ENCODE data around the gene ARID1B.

Gene ARID1B

GRCh38 chr6:157236040-157236725, 459.0 kb downstream of the ARID1B start:
- no peaks in the 10 kb centered on the region for H3K36me3 ChIP-seq (replicated peaks)
- peaks cover 13% of the 10 kb centered on the region for H3K4me1 ChIP-seq
- no peaks in the 10 kb centered on the region for H3K27me3 ChIP-seq (ENCODE audit: low read depth)
- DNase-seq (ENCODE audit: low spot score in 2 of 2) = no peak
- in situ Hi-C loops (cut with MboI; ENCODE audit: low sequenced_read_pairs) = no loop called here
- H3K9me3 ChIP-seq = no peaks in the 10 kb centered on the region
- no peak overlapping the region for H3K4me3 ChIP-seq

GRCh38 chr6:157238346-157238745, 461.2 kb downstream of the ARID1B start:
- H3K4me3 ChIP-seq = no peak overlapping the region
- H3K9me3 ChIP-seq = no peaks in the 10 kb centered on the region
- DNase-seq (ENCODE audit: low spot score in 2 of 2) = no peak
- H3K4me1 ChIP-seq = peaks cover 13% of the 10 kb centered on the region
- no peaks in the 10 kb centered on the region for H3K36me3 ChIP-seq (replicated peaks)
- in situ Hi-C loops (cut with MboI; ENCODE audit: low sequenced_read_pairs) = no loop called here
- no peaks in the 10 kb centered on the region for H3K27me3 ChIP-seq (ENCODE audit: low read depth)

- H3K27me3 ChIP-seq (ENCODE audit: low read depth) = no peaks in the 10 kb centered on the region
- H3K4me3 ChIP-seq = no peak overlapping the region
- no peaks in the 10 kb centered on the region for H3K9me3 ChIP-seq
- no peak for DNase-seq (ENCODE audit: low spot score in 2 of 2)
- no peaks in the 10 kb centered on the region for H3K36me3 ChIP-seq (replicated peaks)
- in situ Hi-C loops (cut with MboI; ENCODE audit: low sequenced_read_pairs) = no loop called here
- peaks cover 13% of the 10 kb centered on the region for H3K4me1 ChIP-seq
Measured at GRCh38 chr6:157239148-157239547, 462.0 kb downstream of the ARID1B start.

- H3K4me3 ChIP-seq = no peak overlapping the region
Measured at GRCh38 chr6:157239671-157240058, 462.5 kb downstream of the ARID1B start.

GRCh38 chr6:157240059-157240959, 463.1 kb downstream of the ARID1B start:
- Histone ChIP-seq H3K9me3 (no peaks in the 10 kb centered on the region), H3K4me3 (no peak overlapping the region; the same call in 1 of the 2 replicates), H3K27me3 (ENCODE audit: low read depth) (no peaks in the 10 kb centered on the region), H3K36me3 (replicated peaks) (no peaks in the 10 kb centered on the region), H3K4me1 (peaks cover 16% of the 10 kb centered on the region)
- DNase-seq (ENCODE audit: low spot score in 2 of 2) = peak; percentile 61 to 75
- in situ Hi-C loops (cut with MboI; ENCODE audit: low sequenced_read_pairs) = no loop called here

More at GRCh38 chr6:157239671-157240058, 462.5 kb downstream of the ARID1B start:
- Histone ChIP-seq H3K9me3 (no peaks in the 10 kb centered on the region), H3K36me3 (replicated peaks) (no peaks in the 10 kb centered on the region), H3K4me1 (peaks cover 16% of the 10 kb centered on the region), H3K27me3 (ENCODE audit: low read depth) (no peaks in the 10 kb centered on the region)
- DNase-seq (ENCODE audit: low spot score in 2 of 2) = no peak
- in situ Hi-C loops (cut with MboI; ENCODE audit: low sequenced_read_pairs) = no loop called here

GRCh38 chr6:157240960-157241311, 463.8 kb downstream of the ARID1B start:
- Histone ChIP-seq H3K4me3 (no peak overlapping the region), H3K27me3 (ENCODE audit: low read depth) (no peaks in the 10 kb centered on the region), H3K9me3 (no peaks in the 10 kb centered on the region), H3K36me3 (replicated peaks) (no peaks in the 10 kb centered on the region), H3K4me1 (peaks cover 16% of the 10 kb centered on the region)
- in situ Hi-C loops (cut with MboI; ENCODE audit: low sequenced_read_pairs) = no loop called here
- no peak for DNase-seq (ENCODE audit: low spot score in 2 of 2)

- Histone ChIP-seq H3K4me3 (no peak overlapping the region), H3K27me3 (ENCODE audit: low read depth) (no peaks in the 10 kb centered on the region), H3K36me3 (replicated peaks) (no peaks in the 10 kb centered on the region), H3K9me3 (no peaks in the 10 kb centered on the region), H3K4me1 (peaks cover 16% of the 10 kb centered on the region)
- DNase-seq (ENCODE audit: low spot score in 2 of 2) = no peak
- in situ Hi-C loops (cut with MboI; ENCODE audit: low sequenced_read_pairs) = no loop called here
Measured at GRCh38 chr6:157242791-157243190, 465.6 kb downstream of the ARID1B start.

GRCh38 chr6:157244175-157244574, 467.0 kb downstream of the ARID1B start:
- in situ Hi-C loops (cut with MboI; ENCODE audit: low sequenced_read_pairs) = no loop called here
- no peaks in the 10 kb centered on the region for H3K27me3 ChIP-seq (ENCODE audit: low read depth)
- H3K9me3 ChIP-seq = no peaks in the 10 kb centered on the region; the same call in 1 of the 2 replicates
- DNase-seq (ENCODE audit: low spot score in 2 of 2) = no peak
- peaks cover 16% of the 10 kb centered on the region for H3K4me1 ChIP-seq
- H3K4me3 ChIP-seq = no peak overlapping the region
- H3K36me3 ChIP-seq (replicated peaks) = no peaks in the 10 kb centered on the region

- DNase-seq (ENCODE audit: low spot score in 2 of 2) = no peak
- no peaks in the 10 kb centered on the region; the same call in 1 of the 2 replicates for H3K9me3 ChIP-seq
- H3K4me1 ChIP-seq = peaks cover 15% of the 10 kb centered on the region
- no peaks in the 10 kb centered on the region for H3K36me3 ChIP-seq (replicated peaks)
- H3K4me3 ChIP-seq = no peak overlapping the region
- H3K27me3 ChIP-seq (ENCODE audit: low read depth) = no peaks in the 10 kb centered on the region
- in situ Hi-C loops (cut with MboI; ENCODE audit: low sequenced_read_pairs) = no loop called here
Measured at GRCh38 chr6:157244780-157245179, 467.6 kb downstream of the ARID1B start.

- no peaks in the 10 kb centered on the region for H3K36me3 ChIP-seq (replicated peaks)
- no peak for DNase-seq (ENCODE audit: low spot score in 2 of 2)
- no peaks in the 10 kb centered on the region for H3K27me3 ChIP-seq (ENCODE audit: low read depth)
- H3K9me3 ChIP-seq = no peaks in the 10 kb centered on the region; the same call in 1 of the 2 replicates
- no peak overlapping the region for H3K4me3 ChIP-seq
- H3K4me1 ChIP-seq = peaks cover 9% of the 10 kb centered on the region
- in situ Hi-C loops (cut with MboI; ENCODE audit: low sequenced_read_pairs) = no loop called here
Measured at GRCh38 chr6:157245436-157245835, 468.3 kb downstream of the ARID1B start.

GRCh38 chr6:157246048-157246630, 469.0 kb downstream of the ARID1B start:
- H3K27me3 ChIP-seq (ENCODE audit: low read depth) = no peaks in the 10 kb centered on the region
- H3K36me3 ChIP-seq (replicated peaks) = no peaks in the 10 kb centered on the region
- H3K9me3 ChIP-seq = no peaks in the 10 kb centered on the region; the same call in 1 of the 2 replicates
- H3K4me1 ChIP-seq = peaks cover 3% of the 10 kb centered on the region; the same call in 1 of the 2 replicates
- in situ Hi-C loops (cut with MboI; ENCODE audit: low sequenced_read_pairs) = no loop called here
- no peak for DNase-seq (ENCODE audit: low spot score in 2 of 2)
- no peak overlapping the region for H3K4me3 ChIP-seq

GRCh38 chr6:157246771-157247484, 469.8 kb downstream of the ARID1B start:
- Histone ChIP-seq H3K9me3 (no peaks in the 10 kb centered on the region; the same call in 1 of the 2 replicates), H3K36me3 (replicated peaks) (no peaks in the 10 kb centered on the region), H3K27me3 (ENCODE audit: low read depth) (no peaks in the 10 kb centered on the region), H3K4me1 (peaks cover 3% of the 10 kb centered on the region; the same call in 1 of the 2 replicates), H3K4me3 (no peak overlapping the region)
- no peak for DNase-seq (ENCODE audit: low spot score in 2 of 2)
- in situ Hi-C loops (cut with MboI; ENCODE audit: low sequenced_read_pairs) = no loop called here

GRCh38 chr6:157248264-157248663, 471.1 kb downstream of the ARID1B start:
- Histone ChIP-seq H3K9me3 (no peaks in the 10 kb centered on the region; the same call in 1 of the 2 replicates), H3K36me3 (replicated peaks) (no peaks in the 10 kb centered on the region), H3K4me1 (peaks cover 3% of the 10 kb centered on the region; the same call in 1 of the 2 replicates), H3K4me3 (no peak overlapping the region), H3K27me3 (ENCODE audit: low read depth) (no peaks in the 10 kb centered on the region)
- no peak for DNase-seq (ENCODE audit: low spot score in 2 of 2)
- in situ Hi-C loops (cut with MboI; ENCODE audit: low sequenced_read_pairs) = no loop called here

All from HAP-1 (cell line).